Measurements from ENCODE around the gene ANKRD53. TPM values are rescaled to one million over a fixed set of nuclear protein-coding genes. Genes with fewer than 3 reads are reported as not detected.

ANKRD53 gene
- total and polyA plus RNA-seq, 9 of the 15 experiments (the other 6 are each of a cell fraction or from before 2014, with no cell fraction given), result 0.18 TPM; not detected in 8

DNA sequence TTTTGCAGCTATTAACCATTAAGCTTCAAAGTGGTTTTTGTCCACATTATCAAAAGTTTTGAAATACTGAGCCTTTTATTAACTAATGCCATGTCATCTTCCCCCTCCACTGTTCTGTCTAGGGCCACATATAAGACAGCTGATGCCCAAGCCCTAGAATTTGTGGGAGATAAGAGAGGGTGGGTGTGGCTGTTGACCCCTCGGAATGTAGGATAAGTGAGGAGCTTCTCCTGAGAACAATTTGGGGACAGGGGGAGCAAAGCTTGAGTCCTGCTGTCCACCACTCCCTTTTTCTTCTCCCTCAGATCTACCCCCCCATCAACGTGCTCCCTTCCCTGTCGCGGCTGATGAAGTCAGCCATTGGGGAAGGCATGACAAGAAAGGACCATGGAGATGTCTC, 14.3 kb upstream of the ANKRD53 start:
- BruUV-seq (replicated peaks), result no TSS peak
- in situ Hi-C loops (cut with MboI), result no loop called here

More for the DNA sequence above, 14.3 kb upstream of the ANKRD53 start:
- WGBS (ENCODE audit: insufficient coverage, low coverage, missing lambda C conversion rate), result 15% methylated on average over 4 of the region's 4 CpGs
- ChIA-PET CTCF (ENCODE audit: low intra/inter-chr PET ratio) (interaction anchor here (0.6 to 2.2 kb wide), 5 partner anchors 14 to 103 kb away, joined by 3 to 13 read pairs (median 5); partner anchors contain the start of genes ANKRD53 and TEX261), POLR2A (interaction anchor here (1.4 to 1.6 kb wide), 2 partner anchors 12 to 16 kb away, joined by 3 to 5 read pairs; no protein-coding TSS in a partner anchor)
- no peaks in the 10 kb centered on the region; the same call in none of the 2 replicates for H4K20me1 ChIP-seq (replicated peaks; ENCODE audit: control insufficient read depth, insufficient read depth, low read length)
- H3K27me3 ChIP-seq (ENCODE audit: control insufficient read depth in 2 of 2, insufficient read depth in 2 of 2, low read length in 2 of 2), result peaks cover under 1 to 47% of the 10 kb centered on the region in 2 experiments; a peak in 3 of 5 replicates
- DNase-seq (ENCODE audit: extremely low read depth in 1 of 4, low spot score in 3 of 4) (no peak), FAIRE-seq (no peak), ATAC-seq (no peak)
- no peak overlapping the region for H3K4me3 ChIP-seq
- peaks cover 0 to 14% of the 10 kb centered on the region in 2 experiments; a peak in 3 of 5 replicates for H3K4me1 ChIP-seq (replicated peaks in 1 of 2; ENCODE audit: control insufficient read depth in 2 of 2, insufficient read depth in 2 of 2, low read length in 2 of 2)
- no peaks in the 10 kb centered on the region for H3K79me2 ChIP-seq (ENCODE audit: control insufficient read depth, insufficient read depth, low read length)
- H3K27ac ChIP-seq (ENCODE audit: extremely low read depth, low read depth, low read length), result no peak overlapping the region
- no peak for TF ChIP-seq ZBTB33 (CRISPR knock-in tag; IDR thresholded peaks at IDR 0.05)
- no peak for TF ChIP-seq ZNF518B (CRISPR knock-in tag; IDR thresholded peaks at IDR 0.05)
- TF ChIP-seq ZNF184 (CRISPR knock-in tag; IDR thresholded peaks at IDR 0.05), result no peak
- no peak for TF ChIP-seq CEBPG (CRISPR knock-in tag; IDR thresholded peaks at IDR 0.05)
- TF ChIP-seq CEBPG (tag; conservative IDR thresholded peaks at IDR 0.05 in 1 of 2, IDR thresholded peaks at IDR 0.05 in 1 of 2), result no peak
- no peak for TF ChIP-seq FOXA1 (IDR thresholded peaks at IDR 0.05; ENCODE audit: borderline replicate concordance)
- no peaks in the 10 kb centered on the region for H3K9me3 ChIP-seq (replicated peaks; ENCODE audit: control insufficient read depth, insufficient read depth, low read depth, low read length)
- H2AFZ ChIP-seq (ENCODE audit: low read depth, low read length), result no peak overlapping the region
- H3K4me2 ChIP-seq (ENCODE audit: insufficient read depth, low read length), result no peak overlapping the region
- no peaks in the 10 kb centered on the region for H3K36me3 ChIP-seq (ENCODE audit: control insufficient read depth, insufficient read depth, low read length)
- intact Hi-C loops (cut with micrococcal nuclease), result no loop called here
- no peaks in the 10 kb centered on the region for H3K9me1 ChIP-seq (ENCODE audit: control insufficient read depth, insufficient read depth, low read length)
- H3K9ac ChIP-seq (ENCODE audit: insufficient read depth in 1 of 2, low read depth in 2 of 2, low read length in 2 of 2), result no peak overlapping the region

Data from K562 (cell line).